ENCODE measurements around the gene MCFD2. TPM values are rescaled to one million over a fixed set of nuclear protein-coding genes. Genes with fewer than 3 reads are reported as not detected.
A peak's percentile ranks its signal among the peaks of the same experiment; 100 is the strongest.

The MCFD2 gene
- total and polyA plus RNA-seq, 2 experiments from 2014 or later = 161 to 196 TPM

GRCh38 chr2:46917628-46918027 lies 2.0 kb upstream of the MCFD2 start:
- Histone ChIP-seq H3K4me1 (ENCODE audit: insufficient read depth) (peaks cover 21% of the 10 kb centered on the region), H3K9me2 (replicated peaks; ENCODE audit: insufficient read depth) (no peaks in the 10 kb centered on the region), H3K4me2 (no peak overlapping the region), H4K20me1 (ENCODE audit: insufficient read depth, poor library complexity, severe bottlenecking) (peaks cover 13% of the 10 kb centered on the region), H3K79me2 (peaks cover 50% of the 10 kb centered on the region), H3K9me3 (ENCODE audit: low read depth) (no peaks in the 10 kb centered on the region), H3K27me3 (no peaks in the 10 kb centered on the region), H2AFZ (no peak overlapping the region), H3K4me3 (no peak overlapping the region), H3K27ac (peak overlapping the region; percentile 20), H3K36me3 (replicated peaks; ENCODE audit: insufficient read depth, low read depth) (no peaks in the 10 kb centered on the region)
- TF ChIP-seq, protein P1, sequence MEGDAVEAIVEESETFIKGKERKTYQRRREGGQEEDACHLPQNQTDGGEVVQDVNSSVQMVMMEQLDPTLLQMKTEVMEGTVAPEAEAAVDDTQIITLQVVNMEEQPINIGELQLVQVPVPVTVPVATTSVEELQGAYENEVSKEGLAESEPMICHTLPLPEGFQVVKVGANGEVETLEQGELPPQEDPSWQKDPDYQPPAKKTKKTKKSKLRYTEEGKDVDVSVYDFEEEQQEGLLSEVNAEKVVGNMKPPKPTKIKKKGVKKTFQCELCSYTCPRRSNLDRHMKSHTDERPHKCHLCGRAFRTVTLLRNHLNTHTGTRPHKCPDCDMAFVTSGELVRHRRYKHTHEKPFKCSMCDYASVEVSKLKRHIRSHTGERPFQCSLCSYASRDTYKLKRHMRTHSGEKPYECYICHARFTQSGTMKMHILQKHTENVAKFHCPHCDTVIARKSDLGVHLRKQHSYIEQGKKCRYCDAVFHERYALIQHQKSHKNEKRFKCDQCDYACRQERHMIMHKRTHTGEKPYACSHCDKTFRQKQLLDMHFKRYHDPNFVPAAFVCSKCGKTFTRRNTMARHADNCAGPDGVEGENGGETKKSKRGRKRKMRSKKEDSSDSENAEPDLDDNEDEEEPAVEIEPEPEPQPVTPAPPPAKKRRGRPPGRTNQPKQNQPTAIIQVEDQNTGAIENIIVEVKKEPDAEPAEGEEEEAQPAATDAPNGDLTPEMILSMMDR (IDR thresholded peaks at IDR 0.05; ENCODE audit: poor library complexity) = no peak
- no peak for TF ChIP-seq EZH2phosphoT487 (IDR thresholded peaks at IDR 0.05; ENCODE audit: low read depth, severe bottlenecking, unreplicated experiment)
- no peak for TF ChIP-seq EZH2 (IDR thresholded peaks at IDR 0.05; ENCODE audit: borderline replicate concordance)
- no peak for DNase-seq (ENCODE audit: low spot score)

- Histone ChIP-seq H3K4me1 (ENCODE audit: insufficient read depth) (peaks cover 21% of the 10 kb centered on the region), H3K79me2 (peaks cover 66% of the 10 kb centered on the region), H3K27me3 (no peaks in the 10 kb centered on the region), H3K27ac (peak overlapping the region; percentile 98), H3K4me3 (peak overlapping the region; percentile 94), H3K36me3 (replicated peaks; ENCODE audit: insufficient read depth, low read depth) (no peaks in the 10 kb centered on the region), H3K4me2 (peak overlapping the region; percentile 77), H2AFZ (peak overlapping the region; percentile 72), H3K9me2 (replicated peaks; ENCODE audit: insufficient read depth) (no peaks in the 10 kb centered on the region), H4K20me1 (ENCODE audit: insufficient read depth, poor library complexity, severe bottlenecking) (peaks cover 28% of the 10 kb centered on the region), H3K9me3 (ENCODE audit: low read depth) (no peaks in the 10 kb centered on the region)
- WGBS (ENCODE audit: low lambda C conversion rate, missing lambda C conversion rate) = 1% methylated on average over 54 of the region's 55 CpGs
- peak; percentile 97 for DNase-seq (ENCODE audit: low spot score)
- TF ChIP-seq EZH2phosphoT487 (IDR thresholded peaks at IDR 0.05; ENCODE audit: low read depth, severe bottlenecking, unreplicated experiment) (no peak), EZH2 (IDR thresholded peaks at IDR 0.05; ENCODE audit: borderline replicate concordance) (no peak)
- TF ChIP-seq, protein P1 (IDR thresholded peaks at IDR 0.05; ENCODE audit: poor library complexity) = no peak
Observed at GRCh38 chr2:46915811-46916630, 415 bp upstream of the MCFD2 start.

DNA sequence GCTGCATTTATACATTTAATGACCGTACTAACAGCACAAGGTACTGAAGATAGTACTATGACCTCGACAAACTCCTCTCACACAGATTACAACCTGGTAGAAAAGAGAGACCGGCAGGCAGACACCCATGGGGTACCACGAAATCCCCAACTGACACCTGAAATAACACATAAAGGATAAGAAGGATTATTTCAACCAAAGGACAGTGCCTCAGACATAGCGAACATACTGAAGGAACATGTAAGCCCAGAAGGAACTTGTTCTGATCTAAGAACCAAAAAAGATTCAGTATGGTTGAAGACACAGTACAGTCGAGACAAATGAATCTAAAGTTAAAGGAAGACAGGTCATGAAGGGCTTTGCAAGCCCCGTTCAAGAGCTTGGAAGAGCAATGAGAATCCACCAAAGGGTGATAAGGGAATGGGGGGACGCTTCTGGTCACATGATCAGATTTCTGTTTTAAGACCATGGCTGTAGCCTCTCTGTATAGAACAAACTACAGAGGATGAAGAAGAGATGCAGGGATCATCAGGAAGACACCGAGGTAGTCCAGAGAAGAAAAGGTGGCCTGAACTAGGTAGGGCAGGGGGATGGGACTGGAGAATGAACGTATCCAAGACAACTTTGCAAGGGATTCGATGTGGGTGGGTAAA lies 902 bp downstream of the MCFD2 start:
- Histone ChIP-seq H3K4me1 (ENCODE audit: insufficient read depth) (peaks cover 21% of the 10 kb centered on the region), H3K4me2 (peak overlapping the region; percentile 77), H3K36me3 (replicated peaks; ENCODE audit: insufficient read depth, low read depth) (no peaks in the 10 kb centered on the region), H3K4me3 (peak overlapping the region; percentile 94), H4K20me1 (ENCODE audit: insufficient read depth, poor library complexity, severe bottlenecking) (peaks cover 35% of the 10 kb centered on the region), H3K27ac (peak overlapping the region; percentile 98), H3K27me3 (no peaks in the 10 kb centered on the region), H3K9me2 (replicated peaks; ENCODE audit: insufficient read depth) (no peaks in the 10 kb centered on the region), H3K9me3 (ENCODE audit: low read depth) (no peaks in the 10 kb centered on the region), H2AFZ (peak overlapping the region; percentile 81), H3K79me2 (peaks cover 75% of the 10 kb centered on the region)
- no peak for DNase-seq (ENCODE audit: low spot score)
- TF ChIP-seq EZH2phosphoT487 (IDR thresholded peaks at IDR 0.05; ENCODE audit: low read depth, severe bottlenecking, unreplicated experiment) = no peak
- TF ChIP-seq, protein P1 (IDR thresholded peaks at IDR 0.05; ENCODE audit: poor library complexity) = no peak
- TF ChIP-seq EZH2 (IDR thresholded peaks at IDR 0.05; ENCODE audit: borderline replicate concordance) = no peak
- 41% methylated on average over 11 of the region's 11 CpGs for WGBS (ENCODE audit: low lambda C conversion rate, missing lambda C conversion rate)
